Measurements from ENCODE around the gene CPHXL2. TPM values are rescaled to one million over a fixed set of nuclear protein-coding genes. Genes with fewer than 3 reads are reported as not detected.

Gene CPHXL2
- total RNA-seq (ENCODE audit: low replicate concordance), result not detected in 2 replicates

- TF ChIP-seq CTCF (IDR thresholded peaks at IDR 0.05) (no peak), EZH2 (IDR thresholded peaks at IDR 0.05) (no peak), EZH2phosphoT487 (IDR thresholded peaks at IDR 0.05) (no peak)
- Histone ChIP-seq H3K9me3 (ENCODE audit: low read depth) (no peaks in the 10 kb centered on the region), H3K4me1 (no peaks in the 10 kb centered on the region), H3K27ac (no peak within 1 kb of the TSS), H3K36me3 (no peaks in the 10 kb centered on the region), H4K20me1 (ENCODE audit: low read depth) (no peaks in the 10 kb centered on the region), H3K4me2 (no peak within 1 kb of the TSS), H3K79me2 (ENCODE audit: low read depth) (no peaks in the 10 kb centered on the region), H3F3A (ENCODE audit: low read depth) (no peaks in the 10 kb centered on the region), H2AFZ (replicated peaks) (no peak within 1 kb of the TSS), H3K4me3 (no peak within 1 kb of the TSS), H3K27me3 (no peaks in the 10 kb centered on the region), H3K9ac (no peak within 1 kb of the TSS)
- H3K4me1 Mint-ChIP-seq, result no peaks in the 10 kb centered on the region
- H3K4me3 Mint-ChIP-seq, result no peak within 1 kb of the TSS
- H3K36me3 Mint-ChIP-seq, result no peaks in the 10 kb centered on the region
- no peak for DNase-seq (ENCODE audit: low spot score)
- no peak within 1 kb of the TSS for H3K27ac Mint-ChIP-seq
- no peaks in the 10 kb centered on the region for H3K27me3 Mint-ChIP-seq (ENCODE audit: insufficient read depth, low read depth)
- H3K9me3 Mint-ChIP-seq, result peaks cover under 1% of the 10 kb centered on the region
These were observed at the start of gene CPHXL2 for GRCh38 chr16:75676909-75677308. TSS of gene CPHXL2 (minus strand) at chr16:75677009. CDS start at chr16:75676999, 10 bp downstream.

GRCh38 chr16:75726390-75726789 is 49.6 kb upstream of the CPHXL2 start, which contains the start of gene CPHXL:
TSS of gene CPHXL (minus strand) at chr16:75726490. CDS start at chr16:75726442, 48 bp downstream.
- H3K4me1 Mint-ChIP-seq, result no peaks in the 10 kb centered on the region

GRCh38 chr16:75718452-75718851 is 41.6 kb upstream of the CPHXL2 start:
- no peaks in the 10 kb centered on the region for H4K20me1 ChIP-seq (ENCODE audit: low read depth)
- peaks cover 11% of the 10 kb centered on the region for H3K9me3 Mint-ChIP-seq
- no peak overlapping the region for H2AFZ ChIP-seq (replicated peaks)
- DNase-seq (ENCODE audit: low spot score), result no peak
- H3K4me3 ChIP-seq, result no peak overlapping the region
- H3F3A ChIP-seq (ENCODE audit: low read depth), result no peaks in the 10 kb centered on the region
- no peak overlapping the region for H3K4me2 ChIP-seq
- H3K36me3 Mint-ChIP-seq, result no peaks in the 10 kb centered on the region
- no peak overlapping the region for H3K27ac ChIP-seq
- TF ChIP-seq EZH2phosphoT487 (IDR thresholded peaks at IDR 0.05) (no peak), CTCF (IDR thresholded peaks at IDR 0.05) (no peak), EZH2 (IDR thresholded peaks at IDR 0.05) (no peak)
- H3K27me3 Mint-ChIP-seq (ENCODE audit: insufficient read depth, low read depth), result no peaks in the 10 kb centered on the region
- peaks cover 4% of the 10 kb centered on the region for H3K9me3 ChIP-seq (ENCODE audit: low read depth)
- no peak overlapping the region for H3K27ac Mint-ChIP-seq
- H3K4me1 Mint-ChIP-seq, result no peaks in the 10 kb centered on the region
- no peaks in the 10 kb centered on the region for H3K79me2 ChIP-seq (ENCODE audit: low read depth)
- H3K27me3 ChIP-seq, result no peaks in the 10 kb centered on the region
- H3K9ac ChIP-seq, result no peak overlapping the region
- H3K4me1 ChIP-seq, result no peaks in the 10 kb centered on the region
- no peaks in the 10 kb centered on the region for H3K36me3 ChIP-seq
- no peak overlapping the region for H3K4me3 Mint-ChIP-seq

More at GRCh38 chr16:75726390-75726789, 49.6 kb upstream of the CPHXL2 start, which contains the start of gene CPHXL:
- no peak within 1 kb of the TSS for H3K4me2 ChIP-seq
- Mint-ChIP-seq H3K36me3 (no peaks in the 10 kb centered on the region), H3K9me3 (no peaks in the 10 kb centered on the region), H3K27me3 (ENCODE audit: insufficient read depth, low read depth) (peaks cover 4% of the 10 kb centered on the region), H3K27ac (no peak within 1 kb of the TSS), H3K4me3 (no peak within 1 kb of the TSS)
- H3F3A ChIP-seq (ENCODE audit: low read depth), result no peaks in the 10 kb centered on the region
- TF ChIP-seq CTCF (IDR thresholded peaks at IDR 0.05), result no peak
- no peak for DNase-seq (ENCODE audit: low spot score)
- no peaks in the 10 kb centered on the region for H4K20me1 ChIP-seq (ENCODE audit: low read depth)
- H3K27me3 ChIP-seq, result no peaks in the 10 kb centered on the region
- no peaks in the 10 kb centered on the region for H3K36me3 ChIP-seq
- no peaks in the 10 kb centered on the region for H3K9me3 ChIP-seq (ENCODE audit: low read depth)
- H3K27ac ChIP-seq, result no peak within 1 kb of the TSS
- no peak within 1 kb of the TSS for H3K4me3 ChIP-seq
- no peak within 1 kb of the TSS for H2AFZ ChIP-seq (replicated peaks)
- H3K79me2 ChIP-seq (ENCODE audit: low read depth), result no peaks in the 10 kb centered on the region
- no peak within 1 kb of the TSS for H3K9ac ChIP-seq
- no peaks in the 10 kb centered on the region for H3K4me1 ChIP-seq
